B cell (primary cell): ENCODE results near the gene METTL21C.

Experiments
- CTCF ChIP-seq: fragments of 200-600 bp; IDR thresholded peaks from one replicate; pipeline ENCODE4 v1.8.0; 2022; ENCODE audit warnings: antibody characterized with exemption, mild to moderate bottlenecking
- EZH2 ChIP-seq: IDR thresholded peaks from 2 replicates; pipeline ENCODE4 v1.6.1; 2012; ENCODE audit warnings: borderline replicate concordance, low read depth, mild to moderate bottlenecking, moderate library complexity, low read length; ENCODE audit not compliant: insufficient read depth, poor library complexity, severe bottlenecking

DNA sequence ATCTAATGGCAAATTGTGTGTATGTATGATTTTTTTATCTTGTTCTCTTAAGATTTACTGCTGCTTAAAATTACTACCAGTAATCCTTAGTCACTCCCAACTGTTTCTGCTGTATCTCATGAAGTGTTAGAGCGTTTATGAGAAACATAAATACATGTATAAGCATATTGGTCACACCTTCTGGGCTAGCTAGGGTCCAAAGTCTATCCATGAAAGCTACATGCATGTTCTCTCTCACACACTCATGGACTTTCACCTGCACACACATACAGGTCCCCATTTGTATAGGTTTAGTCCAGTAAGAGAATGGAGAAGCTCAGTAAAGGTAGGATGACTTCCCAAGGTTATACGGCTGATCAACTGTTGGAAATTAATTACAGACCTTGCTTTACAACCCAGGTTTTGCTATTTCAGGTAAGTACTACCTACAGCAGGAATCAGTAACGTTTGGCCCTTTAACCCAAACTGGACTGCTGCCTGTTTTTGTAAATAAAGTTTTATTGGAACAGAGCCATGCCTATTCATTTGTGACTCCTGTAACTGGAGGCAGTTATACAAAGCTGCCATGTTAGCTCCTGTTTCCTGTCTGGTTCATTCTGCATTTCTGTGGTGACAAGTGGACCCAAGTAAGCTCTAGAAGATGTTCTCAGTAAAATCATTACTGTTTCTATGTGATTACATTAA, 15.3 kb downstream of the METTL21C start:
- TF ChIP-seq CTCF (no peak), EZH2 (no peak)
